ENCODE measurements around the gene GMNN.
A peak's percentile ranks its signal among the peaks of the same experiment; 100 is the strongest.
"Not testable (repeated sequence)": the region's sequence is repeated elsewhere in the genome, so short reads cannot be mapped to it uniquely, and the experiment has no call there.

GMNN gene

DNA sequence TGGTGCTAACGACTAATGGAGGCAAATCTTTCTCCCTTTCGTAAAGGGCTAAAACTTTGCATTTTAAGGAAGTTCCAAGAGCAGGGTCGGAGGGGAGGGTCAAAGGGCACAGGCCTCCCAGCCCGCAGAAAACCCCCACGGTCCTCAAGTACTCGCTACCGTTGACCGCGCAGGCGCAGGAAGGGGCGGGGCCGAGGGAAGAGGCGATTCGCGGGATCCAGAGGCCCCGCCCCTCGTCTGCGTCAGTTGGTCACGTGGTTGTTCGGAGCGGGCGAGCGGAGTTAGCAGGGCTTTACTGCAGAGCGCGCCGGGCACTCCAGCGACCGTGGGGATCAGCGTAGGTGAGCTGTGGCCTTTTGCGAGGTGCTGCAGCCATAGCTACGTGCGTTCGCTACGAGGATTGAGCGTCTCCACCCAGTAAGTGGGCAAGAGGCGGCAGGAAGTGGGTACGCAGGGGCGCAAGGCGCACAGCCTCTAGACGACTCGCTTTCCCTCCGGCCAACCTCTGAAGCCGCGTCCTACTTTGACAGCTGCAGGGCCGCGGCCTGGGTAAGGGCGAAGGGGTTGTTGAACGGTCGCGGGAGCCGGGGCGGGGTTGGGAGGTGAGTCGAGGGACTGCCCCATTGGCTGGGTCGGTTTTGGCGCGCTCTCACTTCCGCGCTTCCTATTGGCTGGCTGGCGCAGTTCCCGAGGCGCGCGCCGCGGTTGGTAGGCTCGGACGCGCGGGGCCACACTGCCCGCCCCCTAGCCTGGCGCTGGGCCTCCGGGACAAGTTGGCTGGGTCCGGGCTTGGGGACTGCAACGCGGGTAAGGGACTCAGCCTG, at the start of gene GMNN:
TSS of gene GMNN (plus strand) at position 242 of the 824 bp plus-strand sequence. CDS start 2,310 bp downstream, outside the sequence.
- DNase-seq: peak; percentile 88

DNA sequence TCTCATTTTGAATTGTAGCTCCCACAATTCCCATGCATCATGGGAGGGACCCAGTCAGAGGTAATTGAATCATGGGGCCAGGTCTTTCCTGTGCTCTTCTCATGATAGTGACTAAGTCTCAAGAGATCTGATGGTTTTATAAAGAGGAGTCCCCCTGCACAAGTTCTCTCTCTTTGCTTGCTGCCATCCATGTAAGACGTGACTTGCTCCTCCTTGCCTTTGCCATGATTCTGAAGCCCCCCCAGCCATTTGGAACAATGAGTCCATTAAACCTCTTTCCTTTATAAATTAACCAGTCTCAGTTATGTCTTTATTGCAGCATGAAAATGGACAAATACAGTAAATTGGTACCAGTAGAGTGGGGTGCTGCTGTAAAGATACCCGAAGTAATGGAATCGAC, 44.1 kb upstream of the GMNN start:
- DNase-seq: not testable (repeated sequence)

DNA sequence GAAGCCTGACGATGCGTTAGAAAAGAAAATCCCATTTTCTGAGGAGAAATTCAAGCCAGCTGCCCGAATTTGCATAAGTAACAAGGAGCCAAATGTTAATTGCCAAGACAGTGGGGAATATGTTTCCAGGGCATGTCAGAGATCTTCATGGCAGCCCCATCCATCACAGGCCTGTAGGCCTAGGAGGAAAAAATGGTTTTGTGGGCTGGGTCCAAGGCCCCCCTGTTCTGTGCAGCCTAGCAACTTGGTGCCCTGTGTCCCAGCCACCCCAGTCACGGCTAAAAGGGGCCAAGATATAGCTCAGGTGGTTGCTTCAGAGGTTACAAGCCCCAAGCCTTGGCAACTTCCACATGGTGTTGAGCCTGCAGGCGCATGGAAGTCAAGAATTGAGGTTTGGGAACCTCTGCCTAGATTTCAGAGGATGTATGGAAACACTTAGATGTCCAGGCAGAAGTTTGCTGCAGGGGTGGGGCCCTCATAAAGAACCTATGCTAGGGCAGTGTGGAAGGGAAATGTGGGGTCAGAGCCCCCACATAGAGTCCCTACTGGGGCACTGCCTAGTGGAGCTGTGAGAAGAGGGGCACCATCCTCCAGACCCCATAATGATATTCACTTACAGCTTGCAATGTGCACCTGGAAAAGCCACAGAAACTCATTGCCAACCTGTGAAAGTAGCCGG, 43.1 kb upstream of the GMNN start:
- not testable (repeated sequence) for DNase-seq

DNA sequence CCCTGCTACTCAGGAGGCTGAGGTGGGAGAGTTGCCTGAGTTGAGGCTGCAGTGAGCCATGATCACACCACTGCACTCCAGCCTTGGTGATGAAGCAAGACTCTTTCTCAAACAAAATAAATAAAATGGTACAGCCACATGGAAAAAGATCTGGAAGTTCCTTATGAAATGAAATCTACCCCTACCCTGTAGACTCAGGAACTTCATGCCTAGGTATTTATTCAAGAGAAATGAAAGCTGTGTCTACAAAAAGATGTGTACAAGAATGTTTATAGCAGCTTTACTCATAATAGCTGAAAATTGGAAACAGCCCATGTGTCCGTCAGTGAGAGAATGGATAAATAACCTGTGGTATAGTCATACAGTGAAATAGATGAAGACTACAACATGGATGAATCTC, 40.6 kb upstream of the GMNN start:
- no peak for DNase-seq

DNA sequence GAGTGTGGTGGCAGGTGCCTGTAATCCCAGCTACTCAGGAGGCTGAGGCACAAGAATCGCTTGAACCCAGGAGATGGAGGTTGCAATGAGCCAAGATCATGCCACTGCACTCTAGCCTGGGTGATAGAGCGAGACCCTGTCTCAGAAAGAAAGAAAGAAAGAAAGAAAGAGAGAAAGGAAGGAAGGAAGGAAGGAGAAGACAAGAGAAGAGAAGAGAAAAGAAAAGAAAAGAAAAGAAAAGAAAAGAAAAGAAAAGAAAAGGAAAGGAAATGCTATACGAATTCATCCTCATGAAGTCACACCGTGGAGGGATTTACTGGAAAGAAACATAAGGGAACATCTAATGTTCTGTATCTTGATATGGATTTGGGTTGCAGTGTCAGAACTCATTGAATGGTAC, 40.0 kb upstream of the GMNN start:
- not testable (repeated sequence) for DNase-seq

DNA sequence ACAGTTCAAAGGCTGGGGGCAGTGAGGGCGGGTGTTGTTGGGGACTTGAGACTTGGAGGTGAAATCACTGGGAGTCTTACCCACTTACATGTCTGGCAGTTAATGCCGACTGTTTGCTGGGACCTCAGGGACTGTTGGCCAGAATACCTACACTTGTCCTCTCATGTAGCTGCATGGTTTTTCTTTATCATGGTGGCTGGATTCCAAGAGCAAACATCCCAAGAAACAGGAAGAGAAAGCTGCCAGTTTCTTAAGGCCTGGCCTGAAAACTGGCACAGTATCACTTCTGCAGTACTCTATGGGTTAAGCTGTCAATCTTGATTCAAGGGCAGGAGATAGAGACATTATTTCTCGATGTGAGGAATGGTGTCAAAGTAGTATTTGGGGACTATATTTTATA, 36.0 kb upstream of the GMNN start:
- DNase-seq: no peak

DNA sequence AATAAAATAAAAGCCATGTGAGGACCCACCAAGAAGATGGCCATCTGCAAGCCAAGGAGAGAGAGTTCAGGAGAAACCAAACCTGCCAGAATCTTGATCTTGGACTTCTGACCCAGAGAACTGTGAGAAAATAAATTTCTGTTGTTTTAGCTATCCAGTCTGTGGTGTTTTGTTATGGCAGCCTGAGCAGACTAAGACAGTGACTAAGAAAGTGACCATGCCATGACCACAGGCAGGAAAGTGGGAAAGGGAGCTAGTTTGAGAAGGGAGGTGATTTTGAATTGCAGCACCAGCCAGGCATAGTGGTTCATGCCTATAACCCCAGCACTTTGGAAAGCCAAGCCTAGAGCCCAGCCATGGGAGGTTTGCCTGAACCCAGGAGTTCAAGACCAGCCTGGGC, 33.9 kb upstream of the GMNN start:
- no peak for DNase-seq

DNA sequence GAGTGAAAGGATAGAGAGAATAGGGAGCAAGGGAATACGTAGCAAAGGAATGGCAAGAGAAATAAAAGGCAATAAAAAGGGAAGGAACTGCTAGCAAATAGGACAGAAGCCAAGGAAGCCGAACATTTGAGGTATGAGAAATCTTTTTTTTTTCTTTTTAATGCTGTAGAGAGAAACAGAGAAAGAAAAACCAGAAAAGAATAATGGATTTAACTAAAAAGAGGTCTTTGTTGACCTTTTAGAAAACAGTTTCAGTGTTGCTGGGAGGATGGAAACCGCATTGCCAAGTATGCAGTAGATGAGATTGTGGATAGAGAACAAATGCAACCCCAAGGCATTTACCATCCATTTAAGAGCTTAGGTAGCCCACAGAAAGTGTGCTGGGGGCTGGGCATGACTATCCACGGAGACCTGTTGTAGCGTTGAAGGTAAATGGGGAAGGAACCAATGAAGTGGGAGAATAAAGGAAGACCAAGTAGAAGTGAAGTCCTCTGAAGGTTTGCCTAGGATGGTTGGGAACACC, 32.5 kb upstream of the GMNN start:
- DNase-seq: no peak

DNA sequence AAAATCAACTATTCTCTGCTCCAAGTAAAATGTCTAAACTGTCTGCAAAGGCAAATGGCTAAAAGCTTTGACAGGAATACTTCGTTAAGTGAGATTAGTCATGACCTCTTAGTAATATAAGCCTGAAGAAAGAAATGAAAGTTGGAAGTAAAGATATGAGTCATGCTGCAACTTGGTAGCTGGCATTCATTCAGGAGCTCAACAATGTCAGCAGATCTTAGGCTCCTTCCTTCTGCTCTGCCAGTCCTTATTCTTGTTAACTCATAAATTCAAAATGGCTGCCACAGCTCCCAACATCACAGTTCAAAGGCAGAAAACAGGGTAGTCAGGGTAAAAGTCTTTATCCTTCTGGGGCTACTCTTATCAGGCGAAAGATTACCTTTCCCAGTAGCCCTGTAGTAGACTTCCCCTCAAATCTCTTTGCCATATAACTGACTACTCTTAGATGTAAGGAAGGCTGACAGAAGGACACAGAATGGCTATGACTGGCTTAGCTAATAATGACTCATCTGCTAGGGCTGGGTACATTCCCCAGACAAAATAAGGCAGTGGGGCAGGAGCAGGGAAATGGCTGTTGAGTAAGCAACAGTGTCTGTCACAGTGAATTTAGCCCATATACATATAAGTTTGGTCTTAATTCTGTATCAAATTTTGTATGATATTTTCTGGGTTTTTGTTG, 31.3 kb upstream of the GMNN start:
- peak; percentile 36 for DNase-seq

DNA sequence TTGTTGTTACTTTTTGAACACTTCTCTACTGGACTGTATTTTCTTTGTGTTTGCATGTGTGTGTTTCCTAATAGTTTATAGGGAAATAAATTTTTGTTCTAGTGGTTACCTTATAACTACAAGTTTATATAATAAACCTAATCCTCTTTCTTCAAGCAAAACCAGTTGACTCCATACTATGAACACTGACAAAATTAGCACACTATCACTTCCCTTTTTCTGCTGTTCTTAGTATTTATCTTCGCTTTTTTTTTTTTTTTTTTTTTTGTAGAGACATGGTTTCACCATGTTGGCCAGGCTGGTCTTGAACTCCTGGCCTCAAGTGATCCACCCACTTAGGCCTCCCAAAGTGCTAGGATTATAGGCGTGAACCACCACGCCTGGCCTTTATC, 30.8 kb upstream of the GMNN start:
- DNase-seq: no peak

DNA sequence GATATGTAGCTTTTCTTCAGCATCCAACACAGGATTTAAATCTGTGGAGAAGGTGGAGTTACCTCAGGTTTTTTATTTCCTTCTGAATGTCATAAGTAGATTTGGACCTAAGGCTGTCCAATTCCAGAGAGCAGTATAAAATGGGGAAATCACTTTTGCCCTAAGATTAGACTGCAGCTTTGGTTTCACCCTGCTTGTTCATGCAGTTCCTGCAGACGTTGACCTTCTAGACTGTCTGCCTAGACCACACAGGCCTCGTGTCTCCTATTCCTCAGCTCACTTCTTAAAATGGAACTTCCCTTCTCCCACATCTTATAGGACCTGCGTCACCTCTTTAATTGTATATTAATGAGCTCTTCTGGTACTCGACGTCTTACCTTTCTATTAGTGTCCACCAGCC, 29.8 kb upstream of the GMNN start:
- no peak for DNase-seq

DNA sequence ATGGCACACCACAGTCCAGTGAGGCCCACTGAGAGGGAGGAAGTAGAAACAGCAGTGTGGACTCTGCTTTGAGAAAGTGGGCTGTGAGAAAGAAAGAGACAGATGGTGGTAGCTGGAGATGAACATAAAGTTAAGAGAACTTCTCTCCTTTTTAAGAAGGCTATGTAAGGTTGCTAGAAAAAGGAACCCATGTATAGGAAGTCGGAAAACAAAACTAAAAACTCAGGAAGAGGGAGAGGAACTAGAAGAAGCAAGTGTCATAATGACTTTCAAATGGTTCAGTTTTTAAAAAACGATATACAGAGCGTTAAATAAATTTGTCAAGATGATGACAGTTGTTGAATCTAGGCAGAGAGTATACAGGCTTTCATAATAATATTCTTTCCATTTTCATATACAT, 25.4 kb upstream of the GMNN start:
- DNase-seq: no peak

DNA sequence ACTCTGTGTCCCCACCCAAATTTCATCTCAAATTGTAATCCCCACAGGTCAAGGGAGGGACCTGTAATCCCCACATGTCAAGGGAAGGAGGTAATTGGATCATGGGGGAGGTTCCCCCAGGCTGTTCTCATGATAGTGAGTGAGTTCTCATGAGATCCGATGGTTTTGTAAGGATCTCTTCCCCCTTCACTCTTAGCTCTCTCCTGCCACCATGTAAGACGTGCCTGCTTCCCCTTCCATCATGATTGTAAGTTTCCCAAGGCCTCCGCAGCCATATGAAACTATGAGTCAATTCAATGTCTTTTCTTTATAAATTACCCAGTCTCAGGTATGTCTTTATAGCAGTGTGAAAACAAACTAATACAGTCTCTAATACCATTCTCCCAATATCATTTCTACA, 23.9 kb upstream of the GMNN start:
- not testable (repeated sequence) for DNase-seq

DNA sequence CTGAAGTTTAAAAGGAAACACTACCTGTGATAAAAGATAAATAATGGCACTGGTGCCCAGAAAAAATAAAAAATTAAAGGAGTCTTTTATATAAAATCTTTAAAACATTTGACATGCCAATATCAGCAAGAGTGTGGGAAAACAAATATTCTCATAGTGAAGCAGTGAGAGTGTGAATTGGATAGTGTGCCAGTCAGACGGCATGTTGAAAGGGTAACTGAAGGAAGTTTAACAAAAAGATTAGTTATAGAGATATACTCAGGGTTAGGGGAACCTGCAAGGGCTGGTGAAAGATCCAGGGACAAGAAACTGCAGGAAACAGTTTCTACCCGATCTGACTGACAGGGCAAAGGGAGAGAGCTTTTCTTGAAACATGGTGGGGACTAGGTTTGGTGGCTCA, 22.2 kb upstream of the GMNN start:
- no peak for DNase-seq

DNA sequence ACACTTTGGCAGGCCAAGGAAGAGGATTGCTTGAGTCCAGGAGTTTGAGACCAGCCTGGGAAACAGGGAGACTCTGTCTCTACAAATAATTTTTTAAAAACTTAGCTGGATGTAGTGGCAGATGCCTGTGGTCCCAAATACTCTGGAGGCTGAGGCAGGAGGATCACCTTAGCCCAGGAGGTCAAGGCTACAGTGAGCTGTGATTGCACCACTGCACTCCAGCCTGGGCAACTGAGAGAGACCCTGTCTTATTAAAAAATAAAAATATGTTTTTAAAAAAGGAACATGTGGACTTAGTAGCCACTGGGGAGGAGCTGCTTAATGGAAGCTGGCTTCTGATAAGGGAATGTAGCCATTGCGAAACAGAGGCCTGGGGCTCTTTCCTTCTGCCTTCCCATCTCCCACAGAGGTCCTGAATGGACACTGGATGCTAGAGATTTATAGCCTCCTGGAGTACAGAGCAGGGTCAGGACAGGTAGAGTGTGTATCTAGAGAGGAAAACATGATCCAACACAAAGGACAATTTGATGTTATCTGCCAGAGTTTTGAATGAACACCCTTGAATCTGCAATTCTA, 21.7 kb upstream of the GMNN start:
- no peak for DNase-seq

DNA sequence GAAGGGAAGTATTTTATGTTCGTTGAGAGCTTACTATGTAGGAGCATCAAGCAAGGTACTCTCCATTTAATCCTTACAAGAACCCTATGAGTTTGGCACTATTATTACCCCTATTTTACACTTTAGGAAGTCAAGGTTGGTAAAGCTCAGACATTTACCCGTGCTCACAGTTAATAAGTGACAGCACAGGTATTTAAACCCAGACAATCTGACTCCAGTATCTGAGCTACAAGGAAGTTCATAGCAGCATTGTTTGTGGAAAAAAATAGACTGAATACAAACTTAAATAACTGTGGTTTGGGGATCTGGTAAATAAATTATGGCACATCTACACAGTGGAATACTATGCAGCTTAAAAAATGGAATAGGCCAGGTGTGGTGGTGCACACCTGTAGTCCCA, 21.2 kb upstream of the GMNN start:
- no peak for DNase-seq

DNA sequence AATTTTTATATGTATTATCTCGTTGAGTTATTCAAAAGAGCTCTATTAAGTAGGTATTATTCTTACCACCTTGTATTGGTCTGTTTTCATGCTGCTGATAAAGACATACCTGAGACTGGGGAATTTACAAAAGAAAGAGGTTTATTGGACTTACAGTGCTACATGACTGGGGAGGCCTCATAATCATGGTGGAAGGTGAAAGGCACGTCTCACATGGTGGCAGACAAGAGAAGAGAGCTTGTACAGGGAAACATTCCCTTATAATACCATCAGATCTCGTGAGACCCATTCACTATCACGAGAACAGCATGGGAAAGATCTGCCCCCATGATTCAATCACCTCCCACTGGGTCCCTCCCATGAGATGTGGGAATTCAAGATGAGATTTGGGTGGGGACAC, 20.4 kb upstream of the GMNN start:
- not testable (repeated sequence) for DNase-seq

DNA sequence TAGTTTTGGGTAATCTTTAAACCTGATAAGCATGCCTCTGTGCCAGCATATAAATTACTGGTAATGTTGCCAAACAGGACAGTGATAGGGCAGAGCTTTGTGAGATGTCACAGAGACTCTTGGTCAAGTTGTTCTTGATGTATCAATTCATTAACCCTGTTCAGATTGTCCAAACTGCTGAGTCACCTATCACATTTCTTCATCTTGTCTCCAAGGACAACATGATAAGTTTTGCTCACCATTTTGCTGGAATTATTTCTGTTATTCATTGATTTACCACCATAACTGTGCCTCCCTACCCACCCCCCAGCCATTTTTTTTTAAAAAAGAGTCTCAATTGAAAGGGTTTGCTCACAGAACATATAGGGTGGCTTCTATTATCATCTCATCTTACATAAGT, 19.5 kb upstream of the GMNN start:
- no peak for DNase-seq

DNA sequence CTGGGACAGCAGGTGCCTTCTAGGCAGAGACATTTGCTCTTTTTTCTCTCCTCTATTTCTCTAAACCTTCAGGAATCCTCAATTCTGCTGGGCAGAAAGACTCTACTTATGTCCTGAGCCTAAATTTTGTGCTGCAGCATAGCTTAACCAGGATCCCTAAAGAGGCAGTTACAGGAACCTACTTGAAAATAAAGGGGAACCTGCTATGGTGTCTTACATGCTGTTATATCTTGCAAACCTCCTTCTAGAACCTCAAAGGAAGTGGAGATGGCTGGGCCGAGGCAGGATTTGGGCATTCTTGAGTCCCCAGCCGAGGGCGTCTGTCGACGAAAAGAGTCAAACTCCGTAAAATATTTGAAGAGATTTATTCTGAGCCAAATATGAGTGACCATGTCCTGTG, 17.1 kb upstream of the GMNN start:
- DNase-seq: no peak

DNA sequence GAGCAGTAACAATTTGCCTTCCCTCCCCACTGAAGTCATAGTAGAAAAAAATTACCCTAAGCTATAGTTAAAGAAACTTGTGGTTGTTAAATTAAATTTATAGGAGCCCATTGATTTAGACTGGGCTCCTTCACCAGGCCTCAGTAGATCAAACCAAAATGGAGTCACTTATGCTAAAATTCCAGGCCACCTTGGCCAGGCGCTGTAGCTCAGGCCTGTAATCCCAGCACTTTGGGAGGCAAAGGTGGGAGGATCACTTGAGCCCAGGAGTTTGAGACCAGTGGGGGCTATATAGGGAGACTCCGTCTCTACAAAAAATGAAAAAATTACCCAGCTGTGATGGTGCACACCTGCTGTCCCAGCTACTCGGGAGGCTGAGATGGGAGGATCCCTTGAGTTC, 15.0 kb upstream of the GMNN start:
- no peak for DNase-seq

DNA sequence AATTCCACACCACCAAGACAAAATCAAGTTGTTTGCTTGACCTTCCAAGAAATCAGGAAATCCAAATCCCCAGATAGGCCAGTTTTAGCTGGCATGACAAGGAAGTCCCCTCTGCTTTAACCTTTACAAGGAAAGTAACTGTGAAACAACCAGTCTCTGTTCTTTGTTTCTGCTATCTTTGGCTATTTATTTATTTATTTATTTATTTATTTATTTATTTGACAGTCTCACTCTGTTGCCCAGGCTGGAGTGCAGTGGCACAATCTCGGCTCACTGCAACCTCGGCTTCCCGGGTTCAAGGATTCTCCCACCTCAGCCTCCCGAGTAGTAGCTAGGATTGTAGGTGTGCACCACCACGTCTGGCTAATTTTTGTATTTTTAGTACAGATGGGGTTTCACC, 14.5 kb upstream of the GMNN start:
- no peak for DNase-seq

DNA sequence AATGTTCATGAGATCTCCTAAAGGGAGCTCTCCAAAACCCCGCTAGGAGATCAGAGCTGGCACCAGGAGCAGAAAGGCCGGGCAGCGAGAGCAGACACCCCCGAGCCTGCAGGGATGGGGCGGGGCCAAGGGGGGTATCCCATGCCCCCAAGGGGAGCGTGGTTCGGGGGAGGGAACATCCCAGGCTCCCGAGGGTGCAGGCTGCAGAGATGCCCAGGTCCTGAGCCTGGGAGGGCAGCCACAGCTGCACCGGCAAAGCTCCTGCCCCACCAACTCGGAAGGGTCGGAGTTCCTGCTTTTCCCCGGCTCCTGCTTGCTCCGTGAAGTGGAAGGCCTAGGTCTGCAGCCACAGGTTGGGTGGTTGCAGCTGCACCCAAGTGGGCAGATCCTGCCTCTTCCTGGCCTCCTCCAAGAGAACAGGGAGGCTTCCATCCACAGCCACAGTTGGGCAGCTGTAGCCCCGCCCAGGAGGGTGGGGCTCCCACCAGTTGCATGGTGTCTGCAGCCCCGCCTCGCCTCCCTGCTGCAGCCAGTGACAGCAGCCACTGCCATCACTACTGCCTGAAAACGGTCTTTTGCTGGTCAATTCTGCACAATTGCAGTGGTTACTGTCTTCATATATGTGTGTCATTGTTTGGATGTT, 13.4 kb upstream of the GMNN start:
- DNase-seq: no peak

DNA sequence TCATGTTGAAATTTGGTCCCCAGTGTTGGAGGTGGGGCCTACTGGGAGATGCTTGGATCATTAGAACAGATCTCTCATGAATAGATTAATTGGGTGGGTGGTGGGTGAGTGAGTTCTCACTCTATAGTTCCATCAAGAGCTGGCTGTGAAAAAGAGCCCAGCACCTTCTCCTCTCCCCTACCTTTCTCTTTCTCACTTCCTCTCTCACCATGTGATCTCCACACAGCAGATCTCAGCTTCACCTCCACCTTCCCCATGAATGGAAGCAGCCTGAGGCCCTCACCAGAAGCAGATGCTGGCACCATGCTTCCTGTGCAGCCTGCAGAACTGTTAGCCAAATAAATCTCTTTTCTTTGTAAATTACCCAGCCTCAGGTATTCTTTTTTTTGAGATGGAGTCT, 12.9 kb upstream of the GMNN start:
- no peak for DNase-seq
